GM04503 (cell line): Measurements from ENCODE around the gene NWD2.

Source experiments
- DNase-seq: peaks from one replicate; pipeline ENCODE4 v3.0.0-alpha.2; 2012; ENCODE audit warnings: low read depth

Gene NWD2

DNA sequence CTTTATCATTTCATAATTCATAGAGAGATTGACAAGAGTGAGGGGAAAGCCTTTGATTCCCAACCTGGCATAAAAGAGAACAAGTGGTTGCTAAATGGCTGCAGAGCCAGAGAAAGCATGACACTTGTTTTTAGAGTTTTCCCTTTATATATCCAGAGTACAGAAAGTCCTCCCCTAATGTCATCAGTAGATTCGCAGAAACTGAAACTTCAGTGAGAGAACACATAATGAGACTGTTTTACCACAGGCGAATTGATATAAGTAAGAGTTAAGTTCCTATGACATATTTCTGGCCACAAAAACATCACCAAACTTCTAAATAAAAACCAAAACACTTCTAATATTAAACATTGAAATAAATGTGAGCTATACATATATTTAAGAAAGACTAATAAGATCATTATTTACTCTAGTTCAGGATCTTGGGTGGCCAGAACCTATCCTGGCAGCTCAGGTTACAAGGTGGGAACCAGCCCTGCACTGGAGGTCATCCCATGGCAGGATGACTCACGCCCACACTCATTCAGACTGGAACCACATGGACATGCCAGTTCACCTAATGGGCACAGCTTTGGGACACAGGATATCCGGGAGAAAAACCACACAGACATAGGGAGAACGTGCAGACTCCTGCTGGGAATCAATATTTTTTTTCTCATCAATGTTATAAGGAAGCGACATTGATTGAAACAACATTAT is 35.5 kb downstream of the NWD2 start:
- no peak for DNase-seq

DNA sequence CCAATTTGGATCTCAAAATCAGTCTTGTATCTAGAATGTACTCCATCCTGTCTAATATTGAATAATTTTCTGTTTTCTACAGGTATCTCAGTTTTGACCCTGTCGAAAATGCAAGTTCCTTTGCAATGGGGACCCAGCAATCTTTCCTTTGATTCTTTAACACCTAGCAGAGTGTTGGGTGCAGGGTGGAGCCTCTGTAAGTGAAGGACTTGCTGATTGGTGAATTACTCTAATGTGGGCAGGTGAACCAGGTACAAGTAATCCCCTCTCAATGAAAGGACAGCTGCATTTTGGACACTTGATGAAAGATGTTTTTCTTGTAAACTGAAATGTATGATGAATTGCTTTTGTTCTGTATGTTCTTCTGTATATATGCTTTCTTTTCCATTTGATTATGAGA is 54.9 kb downstream of the NWD2 start:
- no peak for DNase-seq

DNA sequence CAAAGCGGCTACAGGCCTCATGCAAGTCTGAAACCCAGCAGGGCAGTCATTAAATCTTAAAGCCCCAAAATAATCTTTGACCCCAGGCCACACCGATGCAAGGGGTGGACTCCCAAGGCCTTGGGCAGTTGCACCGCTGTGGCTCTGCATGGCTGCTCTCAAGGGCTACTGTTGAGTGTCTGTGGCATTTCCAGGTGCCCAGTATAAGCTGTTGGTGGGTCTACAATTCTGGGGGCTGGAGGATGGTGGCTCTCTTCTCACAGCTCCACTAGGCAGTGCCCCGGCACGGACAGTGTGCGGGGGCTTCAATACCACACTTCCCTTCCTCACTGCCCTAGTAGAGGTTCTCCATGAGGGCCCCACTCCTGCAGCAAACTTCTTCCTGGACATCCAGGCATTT is 60.1 kb downstream of the NWD2 start:
- no peak for DNase-seq

DNA sequence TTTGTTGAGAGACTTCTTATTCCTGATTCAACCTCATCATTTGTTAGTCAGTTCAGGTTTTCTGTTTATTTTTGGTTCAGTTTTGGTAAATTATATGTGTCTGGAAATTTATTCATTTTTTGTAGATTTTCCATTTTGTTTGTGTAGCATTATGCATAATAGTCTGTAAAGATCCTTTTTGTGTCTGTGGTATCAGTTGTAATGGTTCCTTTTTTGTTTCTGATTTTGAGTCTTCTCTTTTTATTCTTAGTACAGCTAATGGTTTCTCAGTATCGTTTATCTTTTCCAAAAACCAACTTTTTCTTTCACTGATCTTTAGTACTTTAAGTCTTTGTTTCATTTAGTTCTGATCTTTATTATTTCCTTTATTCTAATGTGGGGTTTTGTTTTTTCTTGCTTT is 61.4 kb downstream of the NWD2 start:
- no peak for DNase-seq

DNA sequence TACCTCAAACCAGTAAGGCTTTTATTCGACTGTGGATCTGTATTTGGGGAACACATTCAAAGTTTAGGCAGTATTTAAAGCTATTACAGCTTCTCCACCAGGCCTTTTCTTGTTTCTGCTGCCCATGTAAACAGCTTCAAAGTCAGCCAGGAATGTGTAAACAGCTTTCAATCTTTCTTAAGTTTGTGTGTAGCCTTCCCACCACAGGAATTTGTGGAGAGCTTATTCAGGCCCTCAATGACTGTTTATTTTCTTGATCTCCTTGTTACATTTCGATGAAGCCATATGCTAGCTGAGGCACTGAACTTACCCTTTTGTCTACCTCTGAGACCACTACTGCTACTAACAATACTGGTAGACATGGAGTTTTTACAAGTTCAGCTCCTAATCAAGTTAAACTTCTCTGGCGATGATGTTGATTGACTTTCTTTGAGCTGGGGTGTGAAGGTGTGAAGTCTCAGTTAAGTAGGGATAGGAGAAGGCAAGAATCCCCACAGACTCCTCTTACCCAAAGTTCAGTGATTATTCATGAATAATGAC is 72.6 kb downstream of the NWD2 start:
- DNase-seq = no peak

DNA sequence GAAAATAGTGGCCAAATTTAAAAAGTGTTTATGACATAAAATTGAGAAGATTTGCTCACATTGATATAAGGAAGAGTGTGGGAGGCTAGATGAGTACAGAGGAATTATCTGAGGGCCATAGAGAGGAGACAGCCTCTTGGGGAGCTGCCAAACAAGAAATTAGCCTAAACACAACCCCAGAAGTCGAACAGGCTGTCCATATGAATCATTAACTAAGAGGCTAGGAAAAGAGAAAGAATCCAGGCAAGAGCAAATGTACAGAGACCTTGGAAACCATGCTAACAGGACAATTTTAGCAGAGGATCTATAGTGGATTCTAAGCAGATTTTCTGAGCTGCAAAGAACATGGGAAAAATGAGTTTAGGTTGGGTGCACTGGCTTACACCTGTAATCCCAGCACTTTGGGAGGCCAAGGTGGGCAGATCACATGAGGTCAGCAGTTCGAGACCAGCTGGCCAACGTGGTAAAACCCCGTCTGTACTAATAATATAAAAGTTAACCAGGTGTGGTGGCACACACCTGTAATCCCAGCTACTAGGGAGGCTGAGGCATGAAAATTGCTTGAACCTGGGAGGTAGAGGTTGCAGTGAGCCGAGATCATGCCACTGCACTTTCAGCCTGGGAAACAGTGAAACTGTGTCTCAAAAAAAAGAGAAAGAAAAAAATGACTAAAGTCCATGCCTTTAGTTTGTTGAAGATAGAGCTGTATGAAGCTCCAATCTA is 76.1 kb downstream of the NWD2 start:
- no peak for DNase-seq

DNA sequence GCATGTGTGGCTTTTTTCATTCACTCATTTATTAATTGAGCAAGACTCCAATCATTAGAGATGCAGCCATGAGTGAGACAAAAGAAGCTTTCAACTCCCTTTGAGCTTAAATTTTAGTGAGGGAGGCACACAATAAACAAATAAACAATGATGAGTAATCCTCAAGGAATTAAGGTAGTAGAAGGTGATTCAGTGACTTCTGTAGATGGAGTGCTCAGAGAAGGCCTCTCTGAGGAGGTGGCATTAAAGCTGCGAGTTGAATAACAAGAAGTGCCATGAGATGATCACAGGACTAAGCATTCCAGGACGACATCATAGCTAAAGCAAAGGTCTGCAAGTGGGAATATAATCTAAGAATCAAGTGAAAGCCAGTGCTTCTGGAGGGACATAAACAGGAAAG is 77.6 kb downstream of the NWD2 start:
- DNase-seq = no peak

DNA sequence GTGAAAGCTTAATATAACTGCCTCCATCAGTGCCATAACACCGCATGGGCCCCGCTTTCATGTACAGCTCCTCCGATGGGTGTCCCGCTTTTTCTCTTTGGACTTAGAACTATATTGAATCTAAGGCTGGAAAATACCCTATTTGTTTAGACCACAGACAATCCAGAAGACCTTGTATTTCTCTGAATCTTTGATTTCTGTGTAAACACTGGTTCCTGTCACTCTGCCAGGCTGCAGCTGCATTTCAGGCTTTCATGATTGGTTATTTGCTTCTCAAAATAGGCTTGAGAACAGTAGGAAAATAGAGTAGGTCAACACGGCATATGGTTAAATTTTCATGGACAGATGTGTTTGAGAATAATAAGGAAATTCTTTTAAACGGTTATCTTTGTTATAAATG is 80.0 kb downstream of the NWD2 start:
- no peak for DNase-seq

DNA sequence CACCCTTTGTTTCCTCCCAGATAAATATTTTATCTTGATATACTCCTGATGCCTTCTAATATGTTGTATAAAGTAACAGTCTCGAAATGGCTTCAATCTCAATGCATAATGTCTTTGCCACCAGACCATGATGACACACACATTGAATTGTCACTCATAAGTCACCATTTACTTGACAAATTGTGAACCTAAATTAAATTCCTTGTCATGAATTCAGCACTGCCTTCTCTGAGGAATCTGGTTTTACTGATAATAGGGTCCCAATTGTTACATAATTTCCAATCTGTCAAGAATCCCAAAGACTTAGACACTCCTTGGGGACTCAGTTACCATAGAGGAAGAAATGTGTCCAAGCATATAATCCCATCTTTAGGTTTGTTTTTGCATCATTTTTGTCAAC is 82.3 kb downstream of the NWD2 start:
- DNase-seq = no peak

DNA sequence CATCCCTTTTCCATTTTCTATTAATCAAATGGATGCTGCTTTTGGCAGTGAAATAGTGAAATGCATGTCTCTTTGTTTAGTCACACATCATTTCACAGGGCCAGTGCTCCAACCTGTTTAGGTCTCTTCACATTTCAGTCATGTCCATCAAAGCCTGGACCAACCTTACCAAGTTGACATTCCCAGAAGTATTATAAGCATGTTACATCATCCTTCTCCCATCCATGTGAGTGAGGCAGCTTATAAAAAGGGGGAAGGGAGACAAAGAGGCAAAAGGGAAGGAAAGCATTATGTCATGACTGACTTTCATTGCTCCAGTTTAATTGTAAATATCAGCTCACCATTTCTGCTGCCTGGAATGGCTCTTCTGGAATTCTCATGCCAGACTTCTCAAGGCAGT is 94.4 kb downstream of the NWD2 start:
- DNase-seq = no peak

DNA sequence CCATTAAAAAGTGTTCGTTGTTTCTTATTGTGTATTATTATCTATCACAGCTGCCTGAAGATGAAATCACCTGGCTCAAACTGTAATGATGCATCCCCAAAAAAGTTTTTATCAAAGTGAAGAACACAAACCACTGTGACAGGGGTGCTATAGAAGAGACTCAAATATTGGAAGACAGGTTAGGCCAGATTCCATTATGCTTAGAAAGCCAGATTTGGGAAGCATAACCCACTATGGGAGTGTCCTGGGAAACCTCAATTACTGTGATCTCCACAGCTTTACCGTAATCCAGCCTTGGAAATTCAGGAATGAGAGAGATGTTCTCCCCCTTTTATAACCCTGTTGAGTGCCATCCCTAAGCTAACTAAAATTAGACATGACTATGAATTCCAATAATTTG is 114.2 kb downstream of the NWD2 start:
- no peak for DNase-seq

DNA sequence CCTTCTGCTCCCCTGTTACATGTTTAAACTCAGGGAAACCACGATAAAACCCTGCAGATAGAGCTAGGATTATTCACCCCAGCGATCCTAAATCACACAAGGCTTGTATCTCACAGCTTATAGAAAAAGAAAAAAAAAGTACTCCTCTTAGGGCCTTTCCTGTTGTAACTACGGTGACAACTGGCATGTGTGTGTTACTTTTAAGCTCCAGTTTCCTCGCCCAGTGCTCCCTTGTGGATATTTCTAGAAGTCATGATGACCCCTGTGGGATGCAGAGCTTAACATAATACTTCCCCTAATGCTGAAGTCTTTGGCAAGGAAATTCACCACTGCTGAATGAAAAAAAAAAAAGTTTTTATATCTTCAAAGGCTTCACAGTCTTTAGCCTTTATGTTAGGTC is 114.7 kb downstream of the NWD2 start:
- no peak for DNase-seq

DNA sequence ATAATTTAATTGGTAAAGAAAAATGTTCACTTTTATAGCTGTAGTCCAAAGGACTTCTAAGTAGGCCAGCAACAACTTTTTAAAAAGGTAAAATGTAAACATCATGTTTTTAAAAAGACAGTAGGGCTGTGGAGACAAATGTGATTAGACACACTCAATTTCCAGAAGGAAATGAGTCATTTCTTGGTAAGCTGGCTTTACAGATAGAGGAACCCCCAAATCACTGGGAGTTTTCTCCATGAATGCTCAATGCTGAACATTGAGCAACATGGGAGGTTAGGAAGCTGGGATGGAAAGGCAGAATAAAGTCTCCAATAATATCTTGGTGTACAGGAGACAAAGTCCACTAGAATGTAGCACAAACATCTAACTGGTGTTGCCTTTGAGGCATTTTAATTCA is 121.3 kb downstream of the NWD2 start:
- DNase-seq = no peak

DNA sequence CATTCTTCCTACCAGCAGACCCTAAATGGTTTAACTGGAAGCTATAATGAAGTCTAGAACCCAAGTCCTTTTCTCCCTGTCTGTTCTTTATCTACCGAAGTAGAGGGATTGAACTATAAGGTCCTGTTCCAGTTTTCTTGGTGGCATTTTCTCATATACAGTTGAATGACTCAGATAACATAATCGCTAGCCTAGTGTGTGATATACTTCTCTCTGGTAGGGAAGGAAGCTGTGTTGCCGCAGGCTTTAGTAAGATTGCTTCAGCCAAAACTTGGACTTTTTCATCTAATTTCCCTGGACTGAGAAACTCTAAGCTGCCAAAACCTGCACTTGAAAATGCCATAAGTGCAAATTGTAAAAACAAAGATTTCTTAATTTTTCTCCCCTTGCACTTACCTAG is 123.4 kb downstream of the NWD2 start:
- no peak for DNase-seq

DNA sequence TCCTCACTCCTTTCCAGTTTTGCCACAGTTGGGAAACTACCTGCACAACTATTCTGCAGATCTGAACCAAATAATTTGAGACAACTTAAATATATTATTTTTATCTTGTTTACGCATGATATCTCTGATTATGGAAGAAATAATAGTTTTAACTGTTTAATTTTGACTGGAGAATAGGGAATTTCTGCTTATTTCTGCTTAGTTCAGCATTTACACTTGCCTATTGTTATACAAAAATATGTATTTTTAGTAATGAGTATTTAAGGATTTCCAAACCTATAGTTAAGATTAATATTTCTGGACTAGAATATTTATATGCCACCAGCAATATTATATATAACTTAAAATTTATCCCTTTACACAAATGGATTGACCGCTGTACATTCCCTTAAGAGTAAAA is 125.5 kb downstream of the NWD2 start:
- DNase-seq = no peak

DNA sequence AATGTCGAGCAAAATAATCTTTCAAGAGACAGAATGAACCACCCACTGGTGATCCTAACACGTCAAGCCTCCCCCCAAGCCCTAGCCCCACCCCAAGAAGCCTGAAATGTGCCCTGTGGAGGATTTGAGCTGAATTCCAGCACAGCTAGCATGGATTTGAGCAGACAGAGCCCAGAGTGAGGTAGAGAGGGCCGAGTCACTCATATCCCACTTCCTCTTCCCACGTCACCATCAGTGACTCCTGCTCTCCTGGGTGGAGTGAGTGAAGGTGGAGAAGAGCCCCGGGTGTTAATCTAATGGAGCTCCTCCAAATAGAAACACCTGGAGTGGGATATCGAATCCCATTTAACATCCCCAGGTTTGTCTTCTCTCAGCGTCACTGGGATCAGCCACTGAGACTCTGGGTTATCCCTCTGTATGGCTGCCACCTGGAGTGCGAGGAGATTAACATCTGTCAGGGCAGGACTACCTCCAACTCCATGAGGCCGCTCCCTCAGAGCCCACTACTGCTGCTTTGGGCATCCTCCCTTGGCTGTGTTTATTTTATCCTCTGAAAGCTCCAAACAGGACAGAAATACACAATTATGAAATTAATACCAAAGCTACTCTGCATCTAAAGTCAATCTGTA is 136.6 kb downstream of the NWD2 start:
- DNase-seq = no peak

DNA sequence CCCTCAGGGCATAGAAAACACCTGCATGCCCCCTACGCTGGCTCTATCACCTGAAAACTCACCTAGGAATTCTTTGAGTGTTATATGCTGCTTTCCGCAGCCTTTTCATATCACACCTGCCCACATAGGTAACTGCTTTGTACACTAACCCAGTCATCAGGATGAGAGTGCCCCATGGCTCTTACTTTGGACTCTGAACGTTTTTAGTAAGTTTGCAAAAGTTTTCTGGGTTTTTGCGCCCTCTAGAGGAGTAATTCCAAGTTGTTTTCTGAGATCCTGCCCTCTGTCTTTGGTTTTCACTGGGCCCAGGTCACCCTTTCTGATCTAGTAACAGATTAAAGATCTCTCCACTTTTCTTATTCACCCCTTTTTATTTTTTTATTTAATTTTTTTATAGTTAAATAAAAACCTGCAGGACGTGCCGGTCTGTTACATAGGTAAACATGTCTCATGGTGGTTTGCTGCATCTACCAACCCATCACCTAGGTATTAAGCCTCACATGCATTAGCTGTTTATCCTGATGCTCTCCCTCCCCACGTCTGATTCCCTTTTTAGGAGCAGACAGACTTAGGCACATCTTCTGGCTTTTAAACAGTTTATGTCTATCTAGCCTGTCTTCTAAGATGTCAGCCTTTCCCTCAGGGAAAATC is 139.2 kb downstream of the NWD2 start:
- no peak for DNase-seq

DNA sequence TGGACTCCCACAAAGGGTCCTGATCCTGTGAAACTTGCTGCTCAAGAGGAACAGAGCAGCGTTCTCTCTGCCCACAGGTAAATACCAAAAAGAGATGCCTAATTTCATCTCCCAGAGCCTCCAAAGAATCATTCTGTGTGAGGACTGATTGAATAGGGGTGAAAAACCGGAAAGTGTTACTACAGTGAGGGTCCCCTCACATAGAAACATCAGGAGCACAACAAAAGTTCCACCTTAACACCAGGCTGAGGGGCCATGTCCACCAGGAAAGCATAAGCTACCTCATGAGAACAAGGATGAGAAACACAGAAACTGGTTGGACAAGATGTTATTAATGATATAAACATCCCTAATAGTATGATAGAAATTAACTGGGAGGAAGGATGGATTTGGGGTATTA is 140.9 kb downstream of the NWD2 start:
- DNase-seq = no peak

DNA sequence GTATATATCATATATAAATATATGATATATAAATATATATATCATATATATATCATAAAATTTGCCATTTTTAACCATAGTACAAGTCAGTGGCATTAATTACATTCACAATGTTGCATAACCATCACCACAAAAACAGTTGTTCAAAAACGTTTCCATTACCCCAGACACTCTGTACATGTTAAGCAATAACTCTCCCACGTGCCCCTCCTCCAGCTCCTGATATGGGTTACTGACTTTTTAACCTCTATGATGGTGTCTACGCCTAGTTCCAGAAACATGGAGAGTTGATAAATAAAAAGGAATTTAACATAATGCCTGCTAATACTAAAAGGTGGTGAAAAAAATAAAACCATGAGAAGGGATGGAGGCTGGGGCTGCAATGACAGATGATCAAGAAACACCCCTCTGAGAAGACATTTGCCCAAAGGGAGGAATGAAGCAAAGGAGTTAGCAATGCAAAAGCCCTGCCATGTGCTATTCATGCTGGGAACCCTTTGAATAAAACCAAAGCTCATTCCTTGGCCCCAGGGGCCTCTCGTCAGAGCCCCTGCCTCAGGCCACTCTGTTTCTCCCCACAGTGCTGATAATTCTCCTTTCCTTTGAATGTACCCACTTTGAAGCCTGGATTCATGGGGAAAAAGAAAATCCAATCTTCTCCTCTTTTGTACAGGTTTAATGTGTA is 144.3 kb downstream of the NWD2 start:
- no peak for DNase-seq

DNA sequence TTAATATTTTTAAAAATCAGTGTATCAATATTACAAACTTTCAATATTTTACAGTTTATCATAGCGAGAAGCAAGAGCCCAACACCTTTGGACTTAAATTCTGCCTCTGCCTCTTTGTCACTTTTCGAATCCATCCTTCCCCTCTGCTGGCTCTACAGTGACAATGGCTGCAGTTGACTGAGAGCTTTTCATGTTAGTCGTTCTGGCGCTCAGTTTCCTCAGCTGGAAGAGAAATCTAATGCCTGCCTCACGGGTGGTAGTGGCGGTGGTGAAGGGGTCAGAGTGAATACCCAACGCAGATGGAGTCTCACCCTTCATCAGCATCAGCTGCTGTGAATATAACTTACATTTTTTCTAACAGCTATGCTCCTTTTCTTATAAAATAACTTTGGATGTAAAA is 144.8 kb downstream of the NWD2 start:
- no peak for DNase-seq

DNA sequence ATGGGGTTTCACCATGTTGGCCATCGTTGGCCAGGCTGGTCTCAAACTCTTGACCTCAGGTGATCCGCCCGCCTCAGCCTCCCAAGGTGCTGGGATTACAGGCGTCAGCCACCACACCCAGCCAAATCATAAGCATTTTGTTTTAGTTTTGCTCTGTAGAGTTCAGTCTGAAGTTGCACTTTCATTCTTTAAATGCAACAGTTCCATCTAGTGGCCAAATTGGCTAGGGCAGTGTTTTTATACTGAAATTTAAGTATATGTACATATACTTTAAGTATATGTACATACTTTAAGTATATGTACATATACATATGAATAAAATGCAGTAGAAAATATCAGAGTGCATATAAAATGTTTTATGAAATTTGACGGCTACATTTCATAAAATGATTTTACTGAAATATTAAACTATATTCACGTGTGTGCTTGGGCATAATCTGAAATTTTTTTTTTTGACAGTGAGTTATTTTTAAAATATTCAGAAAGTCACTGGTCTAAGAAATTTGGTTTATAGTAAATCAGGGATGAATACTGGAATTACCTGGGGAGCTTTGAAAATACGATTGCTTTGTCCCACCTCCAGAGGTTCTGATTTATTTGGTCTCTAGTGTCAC is 145.5 kb downstream of the NWD2 start:
- no peak for DNase-seq
